HG02642 (cell line): Measurements from ENCODE around the gene CRADD.

Experiments
- ATAC-seq: cut with Tn5 transposase; IDR thresholded peaks from one replicate; pipeline ENCODE4 v1.9.1; 2021; ENCODE audit warnings: mild to moderate bottlenecking; ENCODE audit not compliant: unreplicated experiment, poor library complexity

Gene CRADD

GRCh38 chr12:93827669-93828068 lies 150.5 kb downstream of the CRADD start:
- ATAC-seq: no peak

DNA sequence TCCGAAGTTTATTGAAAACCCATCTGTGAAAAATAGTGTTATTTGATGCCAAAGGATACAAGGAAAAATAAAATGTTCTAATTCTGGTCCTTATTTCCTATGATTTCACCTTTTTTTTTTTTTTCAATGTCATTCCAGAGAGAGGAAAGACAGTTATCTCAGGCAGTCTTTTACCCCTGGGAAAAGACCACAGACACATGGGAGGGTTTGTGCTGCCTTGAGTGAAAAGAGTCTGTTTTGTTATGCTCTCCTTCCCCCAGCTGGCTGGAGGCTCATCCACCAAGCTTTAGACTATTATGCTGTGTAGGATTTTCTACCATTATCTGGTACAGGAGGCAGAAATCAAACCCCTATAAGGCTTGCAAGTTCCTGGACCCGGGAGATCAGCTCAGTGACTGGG lies 151.8 kb downstream of the CRADD start:
- no peak for ATAC-seq

- ATAC-seq: no peak
These were observed 154.2 kb downstream of the CRADD start for GRCh38 chr12:93831374-93831773.

DNA sequence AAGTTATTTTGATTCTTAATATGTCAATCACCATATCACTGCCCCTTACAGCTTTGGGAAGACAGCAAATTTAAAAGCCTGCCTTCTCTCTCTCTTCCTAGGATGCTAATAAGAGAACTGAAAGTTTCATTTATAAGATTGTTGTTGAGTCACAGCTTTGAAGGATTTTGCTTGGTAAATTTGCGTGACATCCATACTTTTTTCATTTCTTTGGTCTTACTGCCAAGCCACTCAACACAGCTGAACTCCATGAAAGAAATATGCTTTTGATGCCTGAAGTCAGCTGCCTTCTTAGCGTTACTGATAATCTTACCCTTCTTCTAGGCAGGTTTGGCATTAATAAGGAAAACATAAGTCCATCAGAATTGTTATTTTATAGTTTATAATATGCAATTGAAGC lies 155.0 kb downstream of the CRADD start:
- ATAC-seq: no peak

- ATAC-seq: no peak
These were observed 156.8 kb downstream of the CRADD start for GRCh38 chr12:93833946-93834345.

DNA sequence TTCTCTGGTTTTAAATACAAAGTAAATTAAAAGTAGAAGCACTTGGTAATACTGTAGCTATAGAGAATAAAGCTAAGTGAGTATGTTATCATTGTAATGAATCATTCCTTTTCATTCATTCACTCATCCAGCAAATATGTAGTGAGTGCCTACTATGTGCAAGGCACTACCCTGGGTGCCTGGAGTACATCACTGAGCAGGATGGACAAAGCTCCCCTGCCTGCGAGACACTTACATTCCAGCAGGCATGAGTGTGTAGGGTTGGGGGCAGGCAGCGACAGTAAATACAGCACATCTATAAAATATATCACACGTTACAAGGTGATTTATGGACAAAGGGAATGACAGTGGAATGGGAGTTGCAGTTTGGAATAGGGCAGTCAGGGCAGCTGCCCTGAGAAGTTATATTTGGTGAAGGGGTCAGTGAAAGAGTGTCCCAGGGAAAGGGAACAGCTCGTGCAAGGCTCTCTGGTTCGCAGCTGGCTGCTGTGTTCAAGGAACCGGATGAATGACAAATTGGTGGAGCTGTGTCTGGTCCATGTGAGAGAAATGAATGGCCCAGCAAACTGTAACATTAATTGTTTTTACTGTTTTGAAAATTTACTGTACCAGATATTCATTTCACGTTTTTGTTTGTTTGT lies 159.6 kb downstream of the CRADD start:
- ATAC-seq: no peak

GRCh38 chr12:93838193-93838592 lies 161.0 kb downstream of the CRADD start:
- ATAC-seq: no peak

- ATAC-seq: no peak
These were observed 161.9 kb downstream of the CRADD start for GRCh38 chr12:93839064-93839463.

DNA sequence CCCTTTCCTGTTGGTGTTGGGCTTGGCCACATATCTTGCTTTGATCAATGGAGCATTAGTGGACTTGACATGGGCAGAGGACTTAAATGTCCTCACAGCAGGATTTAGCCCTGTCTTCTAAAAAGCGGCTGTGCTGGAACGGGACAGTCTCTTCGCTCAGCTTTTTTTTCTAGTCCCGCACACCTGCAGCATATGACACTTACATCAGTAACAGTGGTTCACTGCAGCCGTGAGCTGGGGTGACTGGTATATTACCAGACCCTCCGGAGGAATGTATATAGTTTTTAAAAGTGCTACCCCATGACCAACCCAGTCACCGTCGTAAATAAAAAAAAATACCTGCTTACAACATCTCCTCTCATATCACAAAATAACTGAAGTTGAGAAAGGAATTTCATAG lies 164.5 kb downstream of the CRADD start:
- no peak for ATAC-seq

DNA sequence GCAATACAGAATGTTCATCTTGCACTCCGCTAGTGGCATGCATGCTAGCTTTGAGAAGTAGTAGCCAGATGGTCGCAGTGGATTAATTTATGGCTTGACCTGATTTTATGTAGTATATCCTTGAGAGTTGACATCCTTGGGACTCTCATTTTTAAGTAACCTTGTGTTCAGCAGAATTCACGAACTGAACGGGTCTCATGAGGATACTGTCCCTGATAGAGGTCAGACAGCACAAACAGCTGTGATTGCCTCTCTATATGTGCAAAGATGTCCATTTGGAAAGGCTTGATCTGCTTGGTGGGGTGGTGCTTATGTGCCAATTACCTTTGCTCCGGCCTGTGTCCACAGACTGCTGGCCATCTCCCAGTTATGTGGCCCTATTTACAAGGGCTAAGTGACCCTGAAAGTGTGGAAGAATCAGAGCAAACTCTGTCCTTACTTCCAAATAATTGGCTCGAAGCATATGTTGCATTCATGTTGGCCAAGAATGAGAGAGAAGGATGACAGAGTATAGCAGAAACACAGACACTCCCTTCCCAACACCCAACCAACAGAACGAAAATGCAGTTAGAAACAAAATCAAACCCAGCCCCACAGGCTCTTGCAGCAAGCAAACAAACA lies 167.1 kb downstream of the CRADD start:
- no peak for ATAC-seq

GRCh38 chr12:93846936-93847516 lies 169.9 kb downstream of the CRADD start:
- ATAC-seq: no peak

- peak; percentile 84 for ATAC-seq
These were observed 170.6 kb downstream of the CRADD start for GRCh38 chr12:93847517-93848474.

DNA sequence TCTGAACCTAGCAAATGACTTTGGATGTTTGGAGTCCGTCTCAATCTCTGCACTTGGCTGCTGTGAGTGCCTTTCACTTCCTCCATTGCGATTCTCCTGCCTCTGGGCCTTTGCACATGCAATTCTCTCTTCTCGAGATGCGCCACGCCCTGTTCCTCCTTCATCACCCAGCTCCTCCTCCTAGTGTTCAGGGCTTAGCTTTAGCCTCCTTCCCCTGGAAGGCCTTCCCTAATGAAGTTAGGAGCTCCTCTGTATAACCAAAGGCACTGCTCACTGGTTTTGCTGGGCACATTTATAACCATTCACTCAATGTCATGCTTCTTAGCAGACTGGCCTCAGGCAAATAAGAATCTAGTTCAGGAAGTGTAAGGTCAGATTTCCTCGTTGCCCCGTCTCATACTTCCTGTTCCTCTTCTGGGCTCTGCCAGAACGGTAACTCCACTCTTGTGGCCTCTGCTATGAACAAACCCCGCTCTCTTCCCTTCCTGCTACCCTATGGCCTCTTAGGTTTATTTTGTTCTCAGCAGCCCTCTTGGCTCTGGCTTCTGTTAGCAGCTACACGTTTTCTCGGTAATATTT lies 171.4 kb downstream of the CRADD start:
- no peak for ATAC-seq

- no peak for ATAC-seq
These were observed 172.8 kb downstream of the CRADD start for GRCh38 chr12:93849946-93850345.

DNA sequence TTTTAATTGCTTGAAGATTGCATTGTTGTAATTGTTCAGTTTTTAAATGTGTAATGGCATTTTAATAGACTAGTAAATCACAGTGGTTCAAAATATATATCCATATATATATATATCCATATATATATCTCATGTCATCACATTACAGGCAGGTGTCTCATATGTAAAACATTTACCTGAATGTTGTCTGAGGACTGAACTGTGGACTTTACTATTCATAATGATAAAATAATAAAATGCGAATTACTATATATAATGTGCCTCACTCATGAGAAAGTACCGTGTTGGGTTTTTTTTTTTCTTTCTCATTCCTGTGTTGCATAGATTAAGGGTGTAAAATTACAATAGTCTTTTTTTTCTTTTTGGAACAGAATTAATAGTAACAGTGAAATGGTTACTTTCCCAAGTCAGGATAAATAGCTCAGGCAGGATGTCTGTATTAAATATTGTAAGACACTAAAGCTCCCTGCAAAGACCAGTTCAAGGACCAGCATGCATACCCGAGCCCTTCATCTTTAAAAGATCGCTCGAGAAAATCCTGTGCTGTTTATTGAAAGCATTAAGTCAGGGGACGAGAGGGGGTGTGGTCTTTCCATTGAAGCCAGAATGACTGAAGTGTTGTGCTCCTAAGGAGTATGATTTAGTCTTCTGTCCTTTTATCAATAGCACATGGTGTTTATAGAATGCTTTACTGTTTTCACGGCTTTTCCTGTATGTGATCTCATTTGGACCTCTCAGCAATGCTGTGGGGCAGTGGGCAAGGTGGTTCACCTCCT lies 173.5 kb downstream of the CRADD start:
- ATAC-seq: no peak

GRCh38 chr12:93851257-93851671 lies 174.1 kb downstream of the CRADD start:
- ATAC-seq: no peak

GRCh38 chr12:93852173-93852591 lies 175.0 kb downstream of the CRADD start:
- ATAC-seq: no peak

DNA sequence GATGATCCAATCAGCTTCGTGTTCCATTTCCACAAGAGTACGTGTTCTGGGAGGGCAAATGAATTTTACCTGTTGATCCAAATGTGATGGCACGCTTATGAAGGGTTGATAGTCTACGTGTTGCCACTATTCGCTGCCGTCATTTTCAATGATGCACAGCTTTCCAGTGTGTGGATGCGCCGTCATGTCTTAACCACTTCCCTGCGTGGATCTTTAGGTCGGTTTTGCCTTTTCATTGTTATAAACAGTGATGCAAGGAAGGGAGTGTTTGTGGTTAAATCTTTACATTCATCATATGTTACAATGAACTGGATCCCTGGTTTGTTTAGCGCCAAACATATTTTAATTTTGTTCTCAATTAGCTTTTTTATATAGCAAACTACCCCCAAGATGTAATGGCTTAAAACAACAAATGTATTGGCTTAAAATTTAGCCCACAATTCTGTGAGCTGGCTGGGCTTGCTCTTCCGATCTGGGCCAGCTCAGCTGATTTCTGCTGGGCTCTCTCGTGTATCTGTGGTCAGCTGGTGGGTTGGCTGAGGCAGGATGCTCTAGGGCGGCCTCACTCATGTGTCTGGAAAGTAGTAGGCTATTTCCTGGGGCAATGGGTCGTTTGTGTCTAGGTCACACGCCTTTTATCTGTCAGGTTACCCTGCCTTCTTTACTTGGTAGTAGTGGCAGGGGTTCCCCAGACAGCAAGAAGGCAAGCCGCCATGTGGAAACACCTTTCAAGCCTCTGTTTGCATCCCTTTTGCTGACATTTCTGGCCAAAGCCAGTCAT lies 176.7 kb downstream of the CRADD start:
- no peak for ATAC-seq

GRCh38 chr12:93855261-93855660 lies 178.1 kb downstream of the CRADD start:
- ATAC-seq: no peak
